SK-N-MC (cell line): ENCODE data around the gene SDC3.

Source experiments
- FOXP2 ChIP-seq: optimal IDR thresholded peaks from 2 replicates; pipeline ENCODE3; 2011; ENCODE audit warnings: mild to moderate bottlenecking, moderate library complexity; ENCODE audit not compliant: insufficient read depth; ENCODE audit errors: extremely low read length, control extremely low read depth
- POLR2AphosphoS5 ChIP-seq: IDR thresholded peaks from 2 replicates; pipeline ENCODE4 v1.6.1; 2012; ENCODE audit warnings: mild to moderate bottlenecking, low read depth, low read length, borderline replicate concordance

DNA sequence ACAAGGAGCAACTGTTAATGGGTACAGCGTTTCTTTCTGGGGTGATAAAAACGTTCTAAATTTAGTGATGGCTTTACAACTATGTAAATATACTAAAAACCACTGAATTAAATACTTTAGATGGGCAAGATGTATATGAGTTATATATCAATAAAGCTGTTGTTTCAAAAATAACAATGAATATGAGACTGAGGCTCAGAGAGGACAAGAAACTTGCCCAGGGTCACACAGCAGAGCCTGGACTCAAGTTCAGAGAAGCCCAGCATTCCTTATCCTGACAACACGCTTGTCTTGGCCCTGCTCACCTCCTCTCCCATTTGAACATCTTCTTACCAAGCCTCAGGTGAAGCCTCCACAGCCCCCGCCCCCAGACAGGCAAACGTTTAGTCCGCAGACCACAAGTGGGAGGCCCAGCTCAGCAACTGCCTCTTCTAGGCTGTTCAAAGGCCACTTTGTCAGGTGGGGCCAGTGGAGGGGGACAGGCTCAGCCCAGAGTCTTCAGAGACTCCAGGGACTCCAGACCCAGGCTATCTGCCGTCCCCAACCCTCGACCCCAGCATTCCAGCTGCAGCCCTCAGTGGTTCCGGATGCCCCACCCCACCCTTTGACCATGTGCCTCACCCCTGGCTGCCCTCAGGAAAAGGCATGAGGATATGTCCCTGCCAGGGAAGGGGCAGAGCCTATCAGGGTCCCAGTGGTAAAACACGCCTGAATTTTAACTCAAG lies 17.9 kb downstream of the SDC3 start:
- TF ChIP-seq POLR2AphosphoS5 (no peak), FOXP2 (no peak)
